ENCODE results near the gene DNASE1L3.

DNASE1L3 gene

DNA sequence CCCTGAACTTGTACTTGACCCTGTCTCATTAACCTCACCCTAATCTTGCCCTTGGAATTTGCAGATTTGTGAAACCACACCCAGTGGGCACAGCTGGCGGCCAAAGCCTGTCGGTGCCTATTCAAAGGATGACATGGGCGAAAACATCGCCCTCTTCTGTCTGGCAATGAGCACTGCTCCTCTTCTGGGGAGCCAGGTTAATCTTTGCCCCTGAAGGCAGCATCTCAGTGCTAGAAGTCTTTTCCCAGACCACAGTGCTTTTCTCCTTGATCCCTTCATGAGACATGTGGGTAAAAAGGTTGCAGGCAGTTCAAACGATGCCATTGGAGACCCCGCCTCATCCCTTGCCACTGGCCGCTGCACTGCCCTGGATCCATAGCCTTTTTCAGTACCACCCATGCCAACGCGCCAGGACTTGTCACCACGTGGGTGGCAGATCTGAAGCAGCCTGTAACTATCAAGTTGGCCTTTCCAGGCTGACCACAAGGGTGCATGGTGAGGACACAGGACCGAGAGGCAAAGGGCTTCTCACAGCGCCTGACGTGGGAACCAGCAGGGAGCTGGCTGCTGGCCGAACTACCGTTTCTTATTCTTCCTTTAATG lies 6.5 kb upstream of the DNASE1L3 start:
- FAIRE-seq: no peak
- DNase-seq (ENCODE audit: insufficient read length, low spot score): peak; percentile 52
- TF ChIP-seq, protein P1, sequence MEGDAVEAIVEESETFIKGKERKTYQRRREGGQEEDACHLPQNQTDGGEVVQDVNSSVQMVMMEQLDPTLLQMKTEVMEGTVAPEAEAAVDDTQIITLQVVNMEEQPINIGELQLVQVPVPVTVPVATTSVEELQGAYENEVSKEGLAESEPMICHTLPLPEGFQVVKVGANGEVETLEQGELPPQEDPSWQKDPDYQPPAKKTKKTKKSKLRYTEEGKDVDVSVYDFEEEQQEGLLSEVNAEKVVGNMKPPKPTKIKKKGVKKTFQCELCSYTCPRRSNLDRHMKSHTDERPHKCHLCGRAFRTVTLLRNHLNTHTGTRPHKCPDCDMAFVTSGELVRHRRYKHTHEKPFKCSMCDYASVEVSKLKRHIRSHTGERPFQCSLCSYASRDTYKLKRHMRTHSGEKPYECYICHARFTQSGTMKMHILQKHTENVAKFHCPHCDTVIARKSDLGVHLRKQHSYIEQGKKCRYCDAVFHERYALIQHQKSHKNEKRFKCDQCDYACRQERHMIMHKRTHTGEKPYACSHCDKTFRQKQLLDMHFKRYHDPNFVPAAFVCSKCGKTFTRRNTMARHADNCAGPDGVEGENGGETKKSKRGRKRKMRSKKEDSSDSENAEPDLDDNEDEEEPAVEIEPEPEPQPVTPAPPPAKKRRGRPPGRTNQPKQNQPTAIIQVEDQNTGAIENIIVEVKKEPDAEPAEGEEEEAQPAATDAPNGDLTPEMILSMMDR (IDR thresholded peaks at IDR 0.05; ENCODE audit: insufficient read depth, missing control alignments): peak; percentile 81

GRCh38 chr3:58216496-58217195 lies 5.9 kb upstream of the DNASE1L3 start:
- DNase-seq (ENCODE audit: insufficient read length, low spot score) (no peak), FAIRE-seq (no peak)
- TF ChIP-seq, protein P1 (IDR thresholded peaks at IDR 0.05; ENCODE audit: insufficient read depth, missing control alignments): no peak

- TF ChIP-seq, protein P1 (IDR thresholded peaks at IDR 0.05; ENCODE audit: insufficient read depth, missing control alignments): no peak
- no peak for FAIRE-seq
These were observed 4.7 kb upstream of the DNASE1L3 start for GRCh38 chr3:58215317-58216025.

DNA sequence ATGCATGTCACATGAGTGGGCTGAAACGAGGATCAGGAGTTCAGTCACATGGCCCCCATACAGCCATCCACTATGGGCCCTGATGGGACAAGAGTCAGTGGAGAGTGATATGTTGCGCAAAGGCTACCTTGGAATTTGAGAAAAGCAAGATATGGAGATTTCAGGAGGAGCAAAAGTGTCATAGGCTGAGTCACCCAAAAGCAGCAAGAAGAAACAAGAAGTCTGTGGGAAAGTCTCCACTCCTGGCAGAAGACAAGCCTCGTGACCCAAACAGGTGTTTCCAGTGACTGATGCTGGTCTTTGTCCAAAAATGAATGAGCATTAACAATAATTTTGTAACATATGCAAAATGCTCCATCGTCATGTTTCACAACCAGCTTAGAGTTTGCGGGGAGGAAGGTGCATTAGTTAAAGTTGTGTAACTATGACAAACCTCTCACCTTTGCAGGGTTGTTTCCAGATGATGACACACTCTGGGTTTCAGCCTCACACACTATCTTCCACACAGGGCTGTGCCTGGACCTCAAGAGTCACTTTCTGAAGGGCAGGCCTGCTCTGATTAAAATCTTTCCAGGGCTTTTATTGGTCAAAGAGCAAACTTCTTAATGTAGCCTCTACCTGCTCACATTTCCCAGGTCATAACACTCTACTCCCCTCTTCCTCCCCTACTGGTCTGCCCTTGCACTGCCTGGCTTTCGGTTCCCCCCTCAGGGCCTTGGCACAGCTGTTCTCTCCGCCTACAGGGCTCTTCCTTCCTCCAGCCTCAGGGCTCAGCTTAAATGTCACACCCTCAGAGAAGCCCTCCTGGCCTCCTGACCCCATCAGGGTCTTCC lies 3.9 kb upstream of the DNASE1L3 start:
- DNase-seq (ENCODE audit: insufficient read length, low spot score): no peak
- FAIRE-seq: no peak
- TF ChIP-seq, protein P1 (IDR thresholded peaks at IDR 0.05; ENCODE audit: insufficient read depth, missing control alignments): no peak

More at GRCh38 chr3:58215317-58216025, 4.7 kb upstream of the DNASE1L3 start:
- no peak for DNase-seq (ENCODE audit: insufficient read length, low spot score)

- TF ChIP-seq, protein P1 (IDR thresholded peaks at IDR 0.05; ENCODE audit: insufficient read depth, missing control alignments): no peak
- DNase-seq (ENCODE audit: insufficient read length, low spot score) (no peak), FAIRE-seq (no peak)
These were observed 839 bp downstream of the DNASE1L3 start for GRCh38 chr3:58209933-58210332.

DNA sequence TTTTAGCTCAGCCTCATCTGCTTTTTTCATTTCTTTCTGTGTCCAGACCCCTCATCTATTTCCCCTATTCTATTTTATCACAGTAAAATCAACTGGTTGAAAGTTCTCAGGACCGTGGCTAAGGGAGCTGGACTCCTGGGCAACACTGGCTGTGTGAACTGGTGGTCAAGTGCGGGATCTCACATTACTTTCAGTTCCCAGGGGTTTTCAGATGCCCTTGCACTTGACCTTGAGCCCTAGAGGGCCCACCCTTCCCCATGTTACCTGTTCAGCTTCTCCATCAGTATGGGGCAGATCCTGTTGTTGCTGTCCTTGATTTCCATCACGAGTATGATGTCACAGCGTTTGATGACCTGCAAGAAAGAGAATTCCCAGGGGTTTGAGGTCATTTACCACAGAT lies 2.8 kb downstream of the DNASE1L3 start:
- no peak for DNase-seq (ENCODE audit: insufficient read length, low spot score)
- TF ChIP-seq, protein P1 (IDR thresholded peaks at IDR 0.05; ENCODE audit: insufficient read depth, missing control alignments): no peak
- FAIRE-seq: no peak

Data from D721Med (cell line).